H9 (cell line): ENCODE results near the gene CCDC134. TPM values are rescaled to one million over a fixed set of nuclear protein-coding genes. Genes with fewer than 3 reads are reported as not detected.
A peak's percentile ranks its signal among the peaks of the same experiment; 100 is the strongest.

Source experiments
- DNase-seq: peaks from one replicate; pipeline ENCODE4 v3.0.0-alpha.2; 2017
- H2AFZ ChIP-seq: one replicate; pipeline ENCODE4 v1.6.1; 2013; ENCODE audit warnings: mild to moderate bottlenecking, low read length, control low read depth, moderate library complexity
- H2AK5ac ChIP-seq: 2 replicates; pipeline ENCODE4 v1.6.1; 2013; ENCODE audit warnings: low read length, control low read depth, mixed read lengths; ENCODE audit not compliant: insufficient read length
- H2BK120ac ChIP-seq: one replicate; pipeline ENCODE4 v1.6.1; 2013; ENCODE audit warnings: low read depth, mild to moderate bottlenecking, low read length, control low read depth, inconsistent platforms; ENCODE audit not compliant: poor library complexity, severe bottlenecking
- H2BK12ac ChIP-seq: 2 replicates; pipeline ENCODE4 v1.6.1; 2013; ENCODE audit warnings: low read length, control low read depth, mixed read lengths, low read depth; ENCODE audit not compliant: insufficient read length
- H2BK15ac ChIP-seq: 2 replicates; pipeline ENCODE4 v1.6.1; 2013; ENCODE audit warnings: low read depth, low read length, control low read depth
- H2BK20ac ChIP-seq: one replicate; pipeline ENCODE4 v1.6.1; 2013; ENCODE audit warnings: low read depth, mild to moderate bottlenecking, low read length, control low read depth, inconsistent platforms; ENCODE audit not compliant: poor library complexity, severe bottlenecking
- H2BK5ac ChIP-seq: 2 replicates; pipeline ENCODE4 v1.6.1; 2013; ENCODE audit warnings: low read length, control low read depth, mixed read lengths; ENCODE audit not compliant: insufficient read length
- H3K14ac ChIP-seq: 2 replicates; pipeline ENCODE4 v1.6.1; 2013; ENCODE audit warnings: low read length, control low read depth; ENCODE audit not compliant: insufficient read depth
- H3K18ac ChIP-seq: 2 replicates; pipeline ENCODE4 v1.6.1; 2013; ENCODE audit warnings: low read depth, mild to moderate bottlenecking, mixed read lengths, low read length, control low read depth; ENCODE audit not compliant: insufficient read length
- H3K23ac ChIP-seq: 2 replicates; pipeline ENCODE4 v1.6.1; 2013; ENCODE audit warnings: low read length, control low read depth, mixed read lengths, low read depth; ENCODE audit not compliant: insufficient read length
- H3K23me2 ChIP-seq: 2 replicates; pipeline ENCODE4 v1.6.1; 2013; ENCODE audit warnings: low read depth, mild to moderate bottlenecking, mixed read lengths, low read length, control low read depth; ENCODE audit not compliant: insufficient read length, poor library complexity, severe bottlenecking
- H3K27ac ChIP-seq: 2 replicates; pipeline ENCODE4 v1.5.1; 2013; ENCODE audit warnings: low read length, control low read depth, mixed read lengths, low read depth; ENCODE audit not compliant: insufficient read length
- H3K27me3 ChIP-seq: 2 replicates; pipeline ENCODE4 v1.6.1; 2013; ENCODE audit warnings: low read length, control low read depth, inconsistent platforms; ENCODE audit not compliant: insufficient read depth
- H3K4ac ChIP-seq: 2 replicates; pipeline ENCODE4 v1.6.1; 2013; ENCODE audit warnings: low read depth, mild to moderate bottlenecking, control low read depth, inconsistent platforms, low read length, moderate library complexity
- H3K4me1 ChIP-seq: 2 replicates; pipeline ENCODE4 v1.6.1; 2013; ENCODE audit warnings: low read length, control low read depth, inconsistent platforms; ENCODE audit not compliant: insufficient read depth
- H3K4me2 ChIP-seq: 2 replicates; pipeline ENCODE4 v1.6.1; 2013; ENCODE audit warnings: low read length, control low read depth, mixed read lengths; ENCODE audit not compliant: insufficient read length, insufficient read depth
- H3K56ac ChIP-seq: 2 replicates; pipeline ENCODE4 v1.6.1; 2013; ENCODE audit warnings: low read depth, mild to moderate bottlenecking, mixed read lengths, low read length, control low read depth; ENCODE audit not compliant: insufficient read length
- H3K79me1 ChIP-seq: 2 replicates; pipeline ENCODE4 v1.6.1; 2013; ENCODE audit warnings: low read depth, mild to moderate bottlenecking, moderate library complexity, low read length, control low read depth, inconsistent platforms; ENCODE audit not compliant: insufficient read depth, poor library complexity, severe bottlenecking
- H3K79me2 ChIP-seq: 2 replicates; pipeline ENCODE4 v1.6.1; 2013; ENCODE audit warnings: low read length, control low read depth, inconsistent platforms; ENCODE audit not compliant: insufficient read depth
- H3K9ac ChIP-seq: 2 replicates; pipeline ENCODE4 v1.6.1; 2013; ENCODE audit warnings: low read length, control low read depth, mixed read lengths; ENCODE audit not compliant: insufficient read length; ENCODE audit errors: extremely low read depth
- H3K9me3 ChIP-seq: one replicate; pipeline ENCODE4 v1.6.1; 2013; ENCODE audit warnings: low read depth, low read length, inconsistent platforms; ENCODE audit not compliant: control insufficient read depth
- H3T11ph ChIP-seq: one replicate; pipeline ENCODE4 v1.6.1; 2013; ENCODE audit warnings: mild to moderate bottlenecking, low read length, control low read depth, inconsistent platforms
- H4K20me1 ChIP-seq: one replicate; pipeline ENCODE4 v1.6.1; 2013; ENCODE audit not compliant: control insufficient read depth, insufficient read length, insufficient read depth
- H4K5ac ChIP-seq: 2 replicates; pipeline ENCODE4 v1.6.1; 2013; ENCODE audit warnings: low read depth, mild to moderate bottlenecking, mixed read lengths, low read length, control low read depth; ENCODE audit not compliant: insufficient read length
- H4K8ac ChIP-seq: replicated peaks from 2 replicates; pipeline ENCODE4 v1.6.1; 2013; ENCODE audit warnings: low read length, control low read depth, mixed read lengths, low read depth; ENCODE audit not compliant: insufficient read length
- H4K91ac ChIP-seq: 2 replicates; pipeline ENCODE4 v1.6.1; 2013; ENCODE audit warnings: low read depth, mild to moderate bottlenecking, moderate library complexity, mixed read lengths, low read length, control low read depth; ENCODE audit not compliant: insufficient read length
- H3K27ac Mint-ChIP-seq, 3 experiments: 2 replicates in 2 of 3; 3 replicates in 1 of 3; pipeline ENCODE4 v1.8.0; 2020 to 2021; ENCODE audit warnings: mixed read lengths in 3 of 3, mild to moderate bottlenecking in 1 of 3, moderate library complexity in 1 of 3
- H3K27me3 Mint-ChIP-seq: 2 replicates; pipeline ENCODE4 v1.8.0; 2021; ENCODE audit warnings: low read depth, mild to moderate bottlenecking, moderate library complexity, mixed read lengths
- H3K36me3 Mint-ChIP-seq, 3 experiments: 2 replicates in 2 of 3; 3 replicates in 1 of 3; pipeline ENCODE4 v1.8.0; 2020 to 2021; ENCODE audit warnings: low read depth in 3 of 3, mixed read lengths in 3 of 3; ENCODE audit not compliant: insufficient read depth in 1 of 3
- H3K4me1 Mint-ChIP-seq, 2 experiments: 2 replicates each; pipeline ENCODE4 v1.8.0; 2020; ENCODE audit warnings: mixed read lengths in 2 of 2
- H3K4me3 Mint-ChIP-seq, 2 experiments: 2 replicates in 1 of 2; 3 replicates in 1 of 2; pipeline ENCODE4 v1.8.0; 2020 to 2021; ENCODE audit warnings: mild to moderate bottlenecking in 2 of 2, mixed read lengths in 2 of 2, moderate library complexity in 1 of 2
- H3K9me3 Mint-ChIP-seq, 2 experiments: 2 replicates in 1 of 2; 3 replicates in 1 of 2; pipeline ENCODE4 v1.8.0; 2020; ENCODE audit warnings: mild to moderate bottlenecking in 2 of 2, mixed read lengths in 2 of 2, moderate library complexity in 1 of 2
- CTCF ChIP-seq: fragments of 200-600 bp; sonication (generic); conservative IDR thresholded peaks from 3 replicates; pipeline ENCODE4 v1.8.0; 2021; ENCODE audit warnings: antibody characterized with exemption, mild to moderate bottlenecking
- WGBS: extraction: QIAGEN DNeasy Blood & Tissue Kit; methylation state at CpG from one replicate; pipeline ENCODE4 v1.1.7; 2013; ENCODE audit warnings: missing lambda C conversion rate, low lambda C conversion rate, mixed read lengths; ENCODE audit not compliant: insufficient read length; ENCODE audit errors: extremely low coverage; 5-methylcytosine and 5-hydroxymethylcytosine counted together
- total RNA-seq: library from RNA; stranded (reverse); gene quantifications from 2 replicates; pipeline ENCODE4 v1.2.1, GENCODE V29; 2021

The CCDC134 gene
- total RNA-seq, 1 experiment from 2014 or later: 20.7 TPM

GRCh38 chr22:41833369-41834004, 33.0 kb downstream of the CCDC134 start:
- Histone ChIP-seq H2AFZ (no peak overlapping the region), H3K18ac (peak overlapping the region; percentile 74), H3K4me1 (no peaks in the 10 kb centered on the region; the same call in 1 of the 2 replicates), H4K91ac (no peak overlapping the region), H3T11ph (no peak overlapping the region), H2BK12ac (no peak overlapping the region), H3K23me2 (peaks cover 11% of the 10 kb centered on the region), H2BK120ac (peak overlapping the region; percentile 50), H3K79me2 (peaks cover 34% of the 10 kb centered on the region; the same call in 1 of the 2 replicates), H3K23ac (no peak overlapping the region), H4K8ac (no peak overlapping the region), H2BK5ac (no peak overlapping the region), H3K9me3 (no peaks in the 10 kb centered on the region), H3K27me3 (no peaks in the 10 kb centered on the region), H3K14ac (peak overlapping the region; percentile 65), H4K5ac (no peak overlapping the region), H4K20me1 (peaks cover 2% of the 10 kb centered on the region), H3K56ac (no peak overlapping the region), H2BK20ac (no peak overlapping the region), H3K4ac (no peak overlapping the region; the same call in 1 of the 2 replicates), H3K79me1 (peaks cover 3% of the 10 kb centered on the region), H3K9ac (peak overlapping the region; percentile 71), H2AK5ac (no peak overlapping the region), H3K4me2 (peak overlapping the region; percentile 92), H3K27ac (no peak overlapping the region), H2BK15ac (no peak overlapping the region)
- DNase-seq: no peak
- H3K36me3 Mint-ChIP-seq: peaks cover 24 to 30% (median 29%) of the 10 kb centered on the region in 3 experiments
- no peak for TF ChIP-seq CTCF
- no CpG with 5 or more reads among the region's 86 CpGs for WGBS
- peak overlapping the region; percentile 97 to 98 for H3K4me3 Mint-ChIP-seq
- peak overlapping the region; percentile 96 to 99 (median 98) for H3K27ac Mint-ChIP-seq
- H3K9me3 Mint-ChIP-seq: no peaks in the 10 kb centered on the region
- H3K27me3 Mint-ChIP-seq: no peaks in the 10 kb centered on the region
- peaks cover 40 to 43% of the 10 kb centered on the region in 2 experiments for H3K4me1 Mint-ChIP-seq
